GM23338 (cell line): Measurements from ENCODE around the gene DCAF16. TPM values are rescaled to one million over a fixed set of nuclear protein-coding genes. Genes with fewer than 3 reads are reported as not detected.
A peak's percentile ranks its signal among the peaks of the same experiment; 100 is the strongest.

Experiments used
- ATAC-seq: fragments of 200-7000 bp; cut with Tn5 transposase; 3 replicates; pipeline ENCODE4 v1.9.1; 2020
- DNase-seq: peaks from one replicate; pipeline ENCODE4 v3.0.0-alpha.2; 2015; ENCODE audit warnings: low spot score
- H2AFZ ChIP-seq: fragments of 200-600 bp; sonication (generic); 2 replicates; pipeline ENCODE4 v1.8.0; 2016; ENCODE audit warnings: antibody characterized with exemption, mild to moderate bottlenecking, moderate library complexity
- H3F3A ChIP-seq: fragments of 200-600 bp; sonication (generic); replicated peaks from 2 replicates; pipeline ENCODE4 v1.8.0; 2017; ENCODE audit warnings: antibody characterized with exemption, mixed run types, low read depth
- H3K27ac ChIP-seq: fragments of 200-600 bp; sonication (generic); 2 replicates; pipeline ENCODE4 v1.6.1; 2016; ENCODE audit warnings: low read depth
- H3K27me3 ChIP-seq: fragments of 200-600 bp; sonication (generic); 2 replicates; pipeline ENCODE4 v1.8.0; 2016; ENCODE audit warnings: mild to moderate bottlenecking, mixed run types, moderate library complexity; ENCODE audit not compliant: insufficient read depth
- H3K36me3 ChIP-seq: fragments of 200-600 bp; sonication (generic); 2 replicates; pipeline ENCODE4 v1.8.0; 2016; ENCODE audit warnings: mild to moderate bottlenecking; ENCODE audit not compliant: insufficient read depth
- H3K4me1 ChIP-seq: fragments of 200-600 bp; sonication (generic); 2 replicates; pipeline ENCODE4 v1.8.0; 2016; ENCODE audit warnings: mild to moderate bottlenecking, moderate library complexity; ENCODE audit not compliant: insufficient read depth
- H3K4me2 ChIP-seq: fragments of 200-600 bp; sonication (generic); 2 replicates; pipeline ENCODE4 v1.7.1; 2017; ENCODE audit warnings: mixed run types
- H3K4me3 ChIP-seq: fragments of 200-600 bp; sonication (generic); 2 replicates; pipeline ENCODE4 v1.6.1; 2016; ENCODE audit warnings: mixed run types
- H3K79me2 ChIP-seq: fragments of 200-600 bp; sonication (generic); replicated peaks from 2 replicates; pipeline ENCODE4 v1.8.0; 2017; ENCODE audit warnings: mild to moderate bottlenecking; ENCODE audit not compliant: insufficient read depth
- H3K9me2 ChIP-seq: fragments of 200-600 bp; sonication (generic); 2 replicates; pipeline ENCODE4 v1.8.0; 2017; ENCODE audit not compliant: insufficient read depth
- H4K20me1 ChIP-seq: fragments of 200-600 bp; sonication (generic); replicated peaks from 2 replicates; pipeline ENCODE4 v1.8.0; 2017; ENCODE audit warnings: mild to moderate bottlenecking; ENCODE audit not compliant: insufficient read depth
- H3K27ac Mint-ChIP-seq: 2 replicates; pipeline ENCODE4 v1.8.0; 2020; ENCODE audit warnings: inconsistent platforms, mild to moderate bottlenecking, moderate library complexity, mixed read lengths
- H3K27me3 Mint-ChIP-seq: 3 replicates; pipeline ENCODE4 v1.8.0; 2022; ENCODE audit warnings: low read depth, mild to moderate bottlenecking, moderate library complexity, mixed read lengths, inconsistent platforms; ENCODE audit not compliant: insufficient read depth, poor library complexity
- H3K36me3 Mint-ChIP-seq: 3 replicates; pipeline ENCODE4 v1.8.0; 2021; ENCODE audit warnings: low read depth, mild to moderate bottlenecking, inconsistent platforms, moderate library complexity, mixed read lengths
- H3K4me1 Mint-ChIP-seq: 3 replicates; pipeline ENCODE4 v1.8.0; 2020; ENCODE audit warnings: mild to moderate bottlenecking, inconsistent platforms, mixed read lengths
- H3K4me3 Mint-ChIP-seq: 3 replicates; pipeline ENCODE4 v1.8.0; 2021; ENCODE audit warnings: moderate library complexity, mild to moderate bottlenecking, inconsistent platforms, mixed read lengths
- H3K9me3 Mint-ChIP-seq: 3 replicates; pipeline ENCODE4 v1.8.0; 2020; ENCODE audit warnings: moderate library complexity, mild to moderate bottlenecking, inconsistent platforms, mixed read lengths
- CREB1 ChIP-seq: fragments of 250-450 bp; sonication (Bioruptor Pico); IDR thresholded peaks from 2 replicates; pipeline ENCODE4 v1.5.0; 2020; ENCODE audit warnings: low read depth, mild to moderate bottlenecking, moderate library complexity
- EZH2 ChIP-seq: fragments of 200-600 bp; sonication (generic); IDR thresholded peaks from one replicate; pipeline ENCODE4 v1.8.0; 2017; ENCODE audit warnings: antibody characterized with exemption, mild to moderate bottlenecking, low read depth; ENCODE audit not compliant: unreplicated experiment
- EZH2phosphoT487 ChIP-seq: fragments of 200-600 bp; sonication (generic); IDR thresholded peaks from one replicate; pipeline ENCODE4 v1.8.1; 2018; ENCODE audit warnings: antibody characterized with exemption; ENCODE audit not compliant: unreplicated experiment
- JUNB ChIP-seq: IDR thresholded peaks from one replicate; pipeline ENCODE4 v1.6.1; 2016; ENCODE audit warnings: antibody characterized with exemption; ENCODE audit not compliant: unreplicated experiment
- NANOG ChIP-seq: IDR thresholded peaks from 2 replicates; pipeline ENCODE4 v1.6.1; 2016; ENCODE audit warnings: antibody characterized with exemption, borderline replicate concordance
- POLR2AphosphoS5 ChIP-seq: IDR thresholded peaks from 2 replicates; pipeline ENCODE4 v1.6.1; 2016; ENCODE audit warnings: antibody characterized with exemption, low read depth
- STAT1 ChIP-seq: IDR thresholded peaks from one replicate; pipeline ENCODE4 v1.6.1; 2016; ENCODE audit warnings: antibody characterized with exemption; ENCODE audit not compliant: unreplicated experiment
- ZNF114 ChIP-seq: fragments of 250-450 bp; sonication (Bioruptor Pico); IDR thresholded peaks from 2 replicates; pipeline ENCODE4 v1.5.0; 2020; ENCODE audit warnings: mild to moderate bottlenecking, moderate library complexity
- ZNF331 ChIP-seq: fragments of 250-450 bp; sonication (Bioruptor Pico); IDR thresholded peaks from 2 replicates; pipeline ENCODE4 v1.5.0; 2020; ENCODE audit warnings: low read depth, mild to moderate bottlenecking, moderate library complexity
- ZNF462 ChIP-seq: fragments of 250-450 bp; sonication (Bioruptor Pico); IDR thresholded peaks from 2 replicates; pipeline ENCODE4 v1.5.0; 2020; ENCODE audit warnings: mild to moderate bottlenecking, moderate library complexity
- polyA plus RNA-seq: library from polyadenylated mRNA; unstranded; fragments of >200 nt; fragmentation: Nextera tagmentation; extraction: Ambion mirVana; gene quantifications from 2 replicates; pipeline ENCODE4 v1.2.1, GENCODE V29; 2016
- total RNA-seq: library from RNA; depleted of rRNA; stranded (reverse); fragments of >200 nt; shearing (Covaris generic); gene quantifications from 2 replicates; pipeline ENCODE4 v1.2.3, GENCODE V29; 2014
- TF ChIP-seq, protein P1 (sequence below), 2 experiments: fragments of 200-600 bp in 1 of 2; sonication (generic) in 1 of 2; conservative IDR thresholded peaks; 2 replicates each; pipeline versions ENCODE4 v1.5.1 to v1.6.1; 2016 to 2017; ENCODE audit warnings: antibody characterized with exemption in 2 of 2, low read depth in 2 of 2, mild to moderate bottlenecking in 2 of 2, moderate library complexity in 1 of 2
- TF ChIP-seq, protein P2 (sequence below): IDR thresholded peaks from 2 replicates; pipeline ENCODE4 v1.6.1; 2016; ENCODE audit warnings: antibody characterized with exemption
- TF ChIP-seq, protein P3 (sequence below): IDR thresholded peaks from one replicate; pipeline ENCODE4 v1.6.1; 2018; ENCODE audit warnings: antibody characterized with exemption; ENCODE audit not compliant: unreplicated experiment

The DCAF16 gene
- total and polyA plus RNA-seq, 2 experiments from 2014 or later: 28.7 to 46.3 TPM

- TF ChIP-seq ZNF114 (CRISPR knock-in tag) (no peak), JUNB (no peak)
- TF ChIP-seq, protein P1, sequence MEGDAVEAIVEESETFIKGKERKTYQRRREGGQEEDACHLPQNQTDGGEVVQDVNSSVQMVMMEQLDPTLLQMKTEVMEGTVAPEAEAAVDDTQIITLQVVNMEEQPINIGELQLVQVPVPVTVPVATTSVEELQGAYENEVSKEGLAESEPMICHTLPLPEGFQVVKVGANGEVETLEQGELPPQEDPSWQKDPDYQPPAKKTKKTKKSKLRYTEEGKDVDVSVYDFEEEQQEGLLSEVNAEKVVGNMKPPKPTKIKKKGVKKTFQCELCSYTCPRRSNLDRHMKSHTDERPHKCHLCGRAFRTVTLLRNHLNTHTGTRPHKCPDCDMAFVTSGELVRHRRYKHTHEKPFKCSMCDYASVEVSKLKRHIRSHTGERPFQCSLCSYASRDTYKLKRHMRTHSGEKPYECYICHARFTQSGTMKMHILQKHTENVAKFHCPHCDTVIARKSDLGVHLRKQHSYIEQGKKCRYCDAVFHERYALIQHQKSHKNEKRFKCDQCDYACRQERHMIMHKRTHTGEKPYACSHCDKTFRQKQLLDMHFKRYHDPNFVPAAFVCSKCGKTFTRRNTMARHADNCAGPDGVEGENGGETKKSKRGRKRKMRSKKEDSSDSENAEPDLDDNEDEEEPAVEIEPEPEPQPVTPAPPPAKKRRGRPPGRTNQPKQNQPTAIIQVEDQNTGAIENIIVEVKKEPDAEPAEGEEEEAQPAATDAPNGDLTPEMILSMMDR (conservative IDR thresholded peaks at IDR 0.05; ENCODE audit: low read depth in 2 of 2): no peak
Measured at GRCh38 chr4:17812125-17812524, 1.6 kb upstream of the DCAF16 start (continued).

DNA sequence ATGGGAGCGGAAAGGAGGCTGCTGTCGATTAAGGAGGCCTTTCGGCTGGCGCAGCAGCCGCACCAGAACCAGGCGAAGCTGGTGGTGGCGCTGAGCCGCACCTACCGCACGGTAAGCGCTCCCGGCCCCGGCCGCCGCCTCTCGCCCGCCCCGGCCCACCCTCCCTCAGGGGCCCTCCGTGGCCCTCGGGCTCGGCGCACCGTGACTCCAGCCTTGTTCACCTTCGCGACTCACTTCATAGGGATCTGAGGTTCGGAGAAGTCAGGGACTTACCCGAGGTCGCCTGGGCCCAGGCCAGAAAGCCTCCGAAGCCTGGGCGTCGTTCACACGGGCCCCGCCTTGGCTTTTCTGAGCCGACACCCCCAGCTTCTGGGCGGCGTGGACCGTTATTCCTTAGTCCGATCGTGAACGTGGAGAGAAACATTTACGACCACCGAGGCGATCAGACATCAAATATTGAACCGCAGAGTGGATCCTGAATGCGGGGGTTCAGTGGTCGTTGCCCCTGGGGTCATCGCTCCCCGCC is 584 bp upstream of the DCAF16 start:
- H4K20me1 ChIP-seq: peaks cover 34% of the 10 kb centered on the region
- H3K4me3 ChIP-seq: peak overlapping the region; percentile 89
- H3K27me3 Mint-ChIP-seq: no peaks in the 10 kb centered on the region
- peak; percentile 56 for ATAC-seq
- no peaks in the 10 kb centered on the region for H3K9me2 ChIP-seq
- H2AFZ ChIP-seq: peak overlapping the region; percentile 2; the same call in 1 of the 2 replicates
- H3K27me3 ChIP-seq: no peaks in the 10 kb centered on the region
- H3K4me1 Mint-ChIP-seq: peaks cover 31% of the 10 kb centered on the region
- no peak for DNase-seq
- peaks cover 91% of the 10 kb centered on the region for H3K79me2 ChIP-seq
- peaks cover 15% of the 10 kb centered on the region; the same call in 1 of the 2 replicates for H3K36me3 ChIP-seq
- H3K9me3 Mint-ChIP-seq: no peaks in the 10 kb centered on the region
- peak overlapping the region; percentile 92 for H3K4me2 ChIP-seq
- H3K27ac ChIP-seq: no peak overlapping the region
- peaks cover 46% of the 10 kb centered on the region for H3K36me3 Mint-ChIP-seq
- H3F3A ChIP-seq: no peaks in the 10 kb centered on the region
- peak overlapping the region; percentile 100 for H3K27ac Mint-ChIP-seq
- peak overlapping the region; percentile 100 for H3K4me3 Mint-ChIP-seq
- peaks cover 28% of the 10 kb centered on the region for H3K4me1 ChIP-seq
- no peak for TF ChIP-seq ZNF462
- TF ChIP-seq, protein P2, sequence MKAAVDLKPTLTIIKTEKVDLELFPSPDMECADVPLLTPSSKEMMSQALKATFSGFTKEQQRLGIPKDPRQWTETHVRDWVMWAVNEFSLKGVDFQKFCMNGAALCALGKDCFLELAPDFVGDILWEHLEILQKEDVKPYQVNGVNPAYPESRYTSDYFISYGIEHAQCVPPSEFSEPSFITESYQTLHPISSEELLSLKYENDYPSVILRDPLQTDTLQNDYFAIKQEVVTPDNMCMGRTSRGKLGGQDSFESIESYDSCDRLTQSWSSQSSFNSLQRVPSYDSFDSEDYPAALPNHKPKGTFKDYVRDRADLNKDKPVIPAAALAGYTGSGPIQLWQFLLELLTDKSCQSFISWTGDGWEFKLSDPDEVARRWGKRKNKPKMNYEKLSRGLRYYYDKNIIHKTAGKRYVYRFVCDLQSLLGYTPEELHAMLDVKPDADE: no peak
- no peak for TF ChIP-seq EZH2
- no peak for TF ChIP-seq JUNB
- no peak for TF ChIP-seq POLR2AphosphoS5
- no peak for TF ChIP-seq NANOG
- TF ChIP-seq EZH2phosphoT487: no peak
- no peak for TF ChIP-seq STAT1
- no peak for TF ChIP-seq ZNF114 (CRISPR knock-in tag)
- TF ChIP-seq, protein P3, sequence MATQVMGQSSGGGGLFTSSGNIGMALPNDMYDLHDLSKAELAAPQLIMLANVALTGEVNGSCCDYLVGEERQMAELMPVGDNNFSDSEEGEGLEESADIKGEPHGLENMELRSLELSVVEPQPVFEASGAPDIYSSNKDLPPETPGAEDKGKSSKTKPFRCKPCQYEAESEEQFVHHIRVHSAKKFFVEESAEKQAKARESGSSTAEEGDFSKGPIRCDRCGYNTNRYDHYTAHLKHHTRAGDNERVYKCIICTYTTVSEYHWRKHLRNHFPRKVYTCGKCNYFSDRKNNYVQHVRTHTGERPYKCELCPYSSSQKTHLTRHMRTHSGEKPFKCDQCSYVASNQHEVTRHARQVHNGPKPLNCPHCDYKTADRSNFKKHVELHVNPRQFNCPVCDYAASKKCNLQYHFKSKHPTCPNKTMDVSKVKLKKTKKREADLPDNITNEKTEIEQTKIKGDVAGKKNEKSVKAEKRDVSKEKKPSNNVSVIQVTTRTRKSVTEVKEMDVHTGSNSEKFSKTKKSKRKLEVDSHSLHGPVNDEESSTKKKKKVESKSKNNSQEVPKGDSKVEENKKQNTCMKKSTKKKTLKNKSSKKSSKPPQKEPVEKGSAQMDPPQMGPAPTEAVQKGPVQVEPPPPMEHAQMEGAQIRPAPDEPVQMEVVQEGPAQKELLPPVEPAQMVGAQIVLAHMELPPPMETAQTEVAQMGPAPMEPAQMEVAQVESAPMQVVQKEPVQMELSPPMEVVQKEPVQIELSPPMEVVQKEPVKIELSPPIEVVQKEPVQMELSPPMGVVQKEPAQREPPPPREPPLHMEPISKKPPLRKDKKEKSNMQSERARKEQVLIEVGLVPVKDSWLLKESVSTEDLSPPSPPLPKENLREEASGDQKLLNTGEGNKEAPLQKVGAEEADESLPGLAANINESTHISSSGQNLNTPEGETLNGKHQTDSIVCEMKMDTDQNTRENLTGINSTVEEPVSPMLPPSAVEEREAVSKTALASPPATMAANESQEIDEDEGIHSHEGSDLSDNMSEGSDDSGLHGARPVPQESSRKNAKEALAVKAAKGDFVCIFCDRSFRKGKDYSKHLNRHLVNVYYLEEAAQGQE: no peak
- TF ChIP-seq ZNF331: no peak
- no peak for TF ChIP-seq CREB1 (CRISPR knock-in tag)
